GM06990 (cell line): ENCODE results near the gene POMC.
"Not testable (repeated sequence)": the region's sequence is repeated elsewhere in the genome, so short reads cannot be mapped to it uniquely, and the experiment has no call there.

Source experiments
- DNase-seq: peaks from one replicate; pipeline ENCODE4 v3.0.0-alpha.2; 2011; ENCODE audit not compliant: insufficient read length; ENCODE audit errors: extremely low read depth
- H3K27me3 ChIP-seq: replicated peaks from 2 replicates; pipeline ENCODE4 v1.6.0; 2011; ENCODE audit warnings: low read length; ENCODE audit not compliant: control insufficient read depth, insufficient read depth
- H3K36me3 ChIP-seq: 2 replicates; pipeline ENCODE4 v1.5.1; 2011; ENCODE audit warnings: low read length; ENCODE audit not compliant: control insufficient read depth, insufficient read depth
- H3K4me3 ChIP-seq: replicated peaks from 2 replicates; pipeline ENCODE4 v1.5.1; 2011; ENCODE audit warnings: low read depth, mild to moderate bottlenecking, control low read depth, low read length
- CTCF ChIP-seq: IDR thresholded peaks from 2 replicates; pipeline ENCODE4 v1.5.1; 2011; ENCODE audit warnings: low read length, control low read depth, mild to moderate bottlenecking, inconsistent platforms; ENCODE audit not compliant: insufficient read depth, poor library complexity, severe bottlenecking

POMC gene

GRCh38 chr2:25131253-25131566 is 37.2 kb downstream of the POMC start:
- DNase-seq = no peak
- Histone ChIP-seq H3K36me3 (no peaks in the 10 kb centered on the region; the same call in 1 of the 2 replicates), H3K27me3 (no peaks in the 10 kb centered on the region), H3K4me3 (no peak overlapping the region)
- TF ChIP-seq CTCF = no peak

- TF ChIP-seq CTCF = no peak
- Histone ChIP-seq H3K27me3 (no peaks in the 10 kb centered on the region), H3K36me3 (no peaks in the 10 kb centered on the region), H3K4me3 (no peak overlapping the region)
- DNase-seq = no peak
These were observed 38.4 kb downstream of the POMC start for GRCh38 chr2:25129901-25130520.

- H3K36me3 ChIP-seq = no peaks in the 10 kb centered on the region
- no peak for TF ChIP-seq CTCF
- H3K4me3 ChIP-seq = no peak overlapping the region
- DNase-seq = no peak
- H3K27me3 ChIP-seq = no peaks in the 10 kb centered on the region
These were observed 40.7 kb downstream of the POMC start for GRCh38 chr2:25127646-25128045.

- H3K4me3 ChIP-seq = not testable (repeated sequence)
These were observed 41.3 kb downstream of the POMC start for GRCh38 chr2:25127071-25127470.

GRCh38 chr2:25125976-25126375 is 42.4 kb downstream of the POMC start:
- H3K4me3 ChIP-seq = no peak overlapping the region
- H3K27me3 ChIP-seq = no peaks in the 10 kb centered on the region
- no peak for TF ChIP-seq CTCF
- DNase-seq = no peak
- no peaks in the 10 kb centered on the region for H3K36me3 ChIP-seq

More at GRCh38 chr2:25127071-25127470, 41.3 kb downstream of the POMC start:
- not testable (repeated sequence) for DNase-seq, H3K36me3 ChIP-seq, H3K27me3 ChIP-seq

- Histone ChIP-seq H3K27me3 (no peaks in the 10 kb centered on the region), H3K36me3 (no peaks in the 10 kb centered on the region), H3K4me3 (no peak overlapping the region)
- DNase-seq = no peak
- TF ChIP-seq CTCF = no peak
These were observed 43.2 kb downstream of the POMC start for GRCh38 chr2:25125189-25125588.
